CD4-positive, CD25-positive, alpha-beta regulatory T cell (primary cell): ENCODE measurements around the gene EDNRA. TPM values are rescaled to one million over a fixed set of nuclear protein-coding genes. Genes with fewer than 3 reads are reported as not detected.

Experiments used
- ATAC-seq, 2 donors: fragments of 150-1000 bp; cut with Tn5 transposase; one replicate each; pipeline ENCODE4 v1.10.0; 2021; ENCODE audit warnings: low read depth in 2 of 2, moderate number of reproducible peaks in 2 of 2, moderate library complexity in 1 of 2
- DNase-seq, 3 donors: peaks; one replicate each; pipeline versions ENCODE4 v3.0.0 to v3.0.0-alpha.2; 2012 to 2022; ENCODE audit warnings: mixed read lengths in 1 of 3
- H3K27ac ChIP-seq: one replicate; pipeline ENCODE4 v1.7.0; 2013; ENCODE audit warnings: mild to moderate bottlenecking, low read length; ENCODE audit not compliant: insufficient read depth, poor library complexity, severe bottlenecking
- H3K27me3 ChIP-seq: one replicate; pipeline ENCODE4 v1.7.0; 2013; ENCODE audit warnings: low read length; ENCODE audit not compliant: control insufficient read depth, insufficient read depth
- H3K36me3 ChIP-seq: one replicate; pipeline ENCODE4 v1.7.0; 2013; ENCODE audit warnings: mild to moderate bottlenecking, low read length, moderate library complexity; ENCODE audit not compliant: control insufficient read depth, insufficient read depth
- H3K4me1 ChIP-seq: 2 replicates; pipeline ENCODE4 v1.7.0; 2013; ENCODE audit warnings: mild to moderate bottlenecking, low read length; ENCODE audit not compliant: insufficient read depth, control insufficient read depth, poor library complexity, severe bottlenecking
- H3K4me3 ChIP-seq: one replicate; pipeline ENCODE4 v1.7.0; 2013; ENCODE audit warnings: low read depth, mild to moderate bottlenecking, low read length, moderate library complexity
- H3K9me3 ChIP-seq, 2 experiments: 1 replicate in 1 of 2; 2 replicates in 1 of 2; pipeline ENCODE4 v1.7.0; 2013; ENCODE audit warnings: low read length in 2 of 2, mild to moderate bottlenecking in 1 of 2, moderate library complexity in 1 of 2; ENCODE audit not compliant: control insufficient read depth in 2 of 2
- H3K27ac Mint-ChIP-seq, 3 donors: one replicate each; pipeline ENCODE4 v1.8.0; 2020 to 2022; ENCODE audit warnings: mild to moderate bottlenecking in 3 of 3, mixed read lengths in 3 of 3, moderate library complexity in 2 of 3
- H3K27me3 Mint-ChIP-seq: one replicate; pipeline ENCODE4 v1.8.0; 2022; ENCODE audit warnings: mild to moderate bottlenecking, mixed read lengths
- H3K36me3 Mint-ChIP-seq: one replicate; pipeline ENCODE4 v1.8.0; 2020; ENCODE audit warnings: mixed read lengths
- H3K4me1 Mint-ChIP-seq, 4 donors: one replicate each; pipeline ENCODE4 v1.8.0; 2020 to 2022; ENCODE audit warnings: mixed read lengths in 4 of 4, mild to moderate bottlenecking in 1 of 4
- H3K4me3 Mint-ChIP-seq, 4 donors: one replicate each; pipeline ENCODE4 v1.8.0; 2020 to 2022; ENCODE audit warnings: mild to moderate bottlenecking in 4 of 4, mixed read lengths in 4 of 4, moderate library complexity in 3 of 4
- H3K9me3 Mint-ChIP-seq, 7 donors: one replicate each; pipeline ENCODE4 v1.8.0; 2020 to 2022; ENCODE audit warnings: mixed read lengths in 7 of 7, mild to moderate bottlenecking in 3 of 7, moderate library complexity in 2 of 7
- polyA plus RNA-seq, 4 donors: library from polyadenylated mRNA; unstranded; fragments of 300-500 nt; fragmentation: Illumina TruSeq; gene quantifications; one replicate each; pipeline ENCODE4 v1.2.3, GENCODE V29; 2021
- total RNA-seq: library from RNA; stranded (reverse); gene quantifications from one replicate; pipeline ENCODE4 v1.2.3, GENCODE V29; 2022

The EDNRA gene
- total and polyA plus RNA-seq, 5 donors from 2014 or later: not detected

- no peaks in the 10 kb centered on the region for H3K4me1 ChIP-seq
- ATAC-seq: no peak
- Mint-ChIP-seq H3K4me3 (no peak overlapping the region), H3K9me3 (peaks cover 0 to 3% (median 0%) of the 10 kb centered on the region in 7 donors), H3K27me3 (peaks cover 30% of the 10 kb centered on the region), H3K36me3 (no peaks in the 10 kb centered on the region), H3K27ac (no peak overlapping the region), H3K4me1 (no peaks in the 10 kb centered on the region)
- DNase-seq: no peak
- no peak overlapping the region for H3K27ac ChIP-seq
- H3K36me3 ChIP-seq: no peaks in the 10 kb centered on the region
- peaks cover 6% of the 10 kb centered on the region for H3K27me3 ChIP-seq
- H3K9me3 ChIP-seq: no peaks in the 10 kb centered on the region
- no peak overlapping the region for H3K4me3 ChIP-seq
Observed at GRCh38 chr4:147543034-147543433, 62.1 kb downstream of the EDNRA start.

DNA sequence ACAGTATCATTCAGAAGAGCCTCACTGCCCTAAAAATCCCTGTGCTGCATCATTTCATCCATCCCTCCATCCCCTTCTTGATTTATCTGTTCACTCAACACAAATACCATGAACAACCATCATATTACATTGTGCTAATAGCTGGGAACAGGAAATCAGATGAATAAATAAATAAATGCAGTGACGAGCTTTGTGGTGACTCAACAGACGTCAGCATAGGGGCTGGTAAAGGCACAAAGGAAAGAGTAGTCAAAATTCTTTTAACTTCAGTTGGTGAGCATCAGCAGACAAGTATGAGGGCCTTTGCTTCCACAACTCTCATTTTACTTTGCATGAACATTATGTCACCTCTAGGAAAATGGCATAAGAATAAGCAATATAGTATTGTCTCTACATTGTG is 65.5 kb downstream of the EDNRA start:
- Mint-ChIP-seq H3K9me3 (peaks cover 0 to 4% (median 0%) of the 10 kb centered on the region in 7 donors), H3K27ac (no peak overlapping the region), H3K4me3 (no peak overlapping the region), H3K27me3 (peaks cover 27% of the 10 kb centered on the region), H3K4me1 (peaks cover 0 to 10% (median 4%) of the 10 kb centered on the region in 4 donors), H3K36me3 (no peaks in the 10 kb centered on the region)
- no peaks in the 10 kb centered on the region for H3K4me1 ChIP-seq
- no peak for ATAC-seq
- no peaks in the 10 kb centered on the region for H3K9me3 ChIP-seq
- H3K36me3 ChIP-seq: no peaks in the 10 kb centered on the region
- peaks cover 3% of the 10 kb centered on the region for H3K27me3 ChIP-seq
- H3K27ac ChIP-seq: no peak overlapping the region
- no peak for DNase-seq
- no peak overlapping the region for H3K4me3 ChIP-seq

DNA sequence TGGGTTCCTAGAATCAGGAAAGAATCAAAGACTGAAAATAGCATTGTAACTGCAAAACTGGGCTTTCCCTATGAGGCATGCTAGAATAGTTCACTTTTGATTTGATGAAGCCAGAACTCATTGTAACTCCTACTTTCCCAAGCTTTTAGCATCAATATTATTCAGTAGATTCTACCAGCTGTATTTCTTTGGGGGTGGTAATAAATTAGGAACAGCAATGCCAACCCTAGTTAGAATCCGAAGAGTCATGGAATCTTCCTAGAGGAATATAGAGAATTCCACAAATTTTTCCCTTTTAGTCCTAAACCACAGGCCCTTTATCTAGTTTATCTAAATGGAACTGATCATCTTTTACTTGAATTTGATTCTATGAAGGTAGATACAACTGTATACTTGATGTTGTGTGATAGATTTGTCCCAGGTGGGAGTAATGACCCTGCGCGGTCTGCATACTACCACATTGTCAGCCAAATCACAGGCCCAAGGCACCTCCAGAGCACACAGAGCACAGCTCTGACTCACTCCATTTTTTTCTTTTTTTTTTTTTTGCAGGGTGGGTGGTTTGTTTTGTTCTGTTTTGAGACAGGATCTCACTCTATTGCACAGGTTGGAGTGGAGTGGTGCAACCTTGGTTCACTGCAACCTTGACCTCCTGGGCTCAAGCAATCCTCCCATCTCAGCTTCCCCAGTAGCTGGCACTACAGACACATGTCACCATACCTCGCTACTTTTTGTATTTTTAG is 66.6 kb downstream of the EDNRA start:
- Mint-ChIP-seq H3K36me3 (peaks cover 5% of the 10 kb centered on the region), H3K9me3 (peaks cover 0 to 9% (median 0%) of the 10 kb centered on the region in 7 donors), H3K27me3 (peaks cover 24% of the 10 kb centered on the region), H3K4me3 (no peak overlapping the region), H3K4me1 (peaks cover 0 to 10% (median 4%) of the 10 kb centered on the region in 4 donors), H3K27ac (no peak overlapping the region)
- DNase-seq: no peak
- Histone ChIP-seq H3K4me3 (no peak overlapping the region), H3K27ac (no peak overlapping the region), H3K4me1 (no peaks in the 10 kb centered on the region), H3K27me3 (peaks cover 3% of the 10 kb centered on the region), H3K9me3 (no peaks in the 10 kb centered on the region), H3K36me3 (no peaks in the 10 kb centered on the region)
- ATAC-seq: no peak

GRCh38 chr4:147548256-147548655 is 67.4 kb downstream of the EDNRA start:
- no peak overlapping the region for H3K4me3 Mint-ChIP-seq
- Histone ChIP-seq H3K9me3 (peaks cover 0 to 3% of the 10 kb centered on the region in 2 experiments), H3K4me3 (no peak overlapping the region), H3K36me3 (no peaks in the 10 kb centered on the region), H3K27ac (no peak overlapping the region), H3K4me1 (no peaks in the 10 kb centered on the region), H3K27me3 (peaks cover 3% of the 10 kb centered on the region)
- no peak for ATAC-seq
- H3K27me3 Mint-ChIP-seq: peaks cover 24% of the 10 kb centered on the region
- no peak overlapping the region for H3K27ac Mint-ChIP-seq
- peaks cover 0 to 10% (median 4%) of the 10 kb centered on the region in 4 donors for H3K4me1 Mint-ChIP-seq
- peaks cover 5% of the 10 kb centered on the region for H3K36me3 Mint-ChIP-seq
- peaks cover 0 to 9% (median 0%) of the 10 kb centered on the region in 7 donors for H3K9me3 Mint-ChIP-seq
- DNase-seq: no peak

DNA sequence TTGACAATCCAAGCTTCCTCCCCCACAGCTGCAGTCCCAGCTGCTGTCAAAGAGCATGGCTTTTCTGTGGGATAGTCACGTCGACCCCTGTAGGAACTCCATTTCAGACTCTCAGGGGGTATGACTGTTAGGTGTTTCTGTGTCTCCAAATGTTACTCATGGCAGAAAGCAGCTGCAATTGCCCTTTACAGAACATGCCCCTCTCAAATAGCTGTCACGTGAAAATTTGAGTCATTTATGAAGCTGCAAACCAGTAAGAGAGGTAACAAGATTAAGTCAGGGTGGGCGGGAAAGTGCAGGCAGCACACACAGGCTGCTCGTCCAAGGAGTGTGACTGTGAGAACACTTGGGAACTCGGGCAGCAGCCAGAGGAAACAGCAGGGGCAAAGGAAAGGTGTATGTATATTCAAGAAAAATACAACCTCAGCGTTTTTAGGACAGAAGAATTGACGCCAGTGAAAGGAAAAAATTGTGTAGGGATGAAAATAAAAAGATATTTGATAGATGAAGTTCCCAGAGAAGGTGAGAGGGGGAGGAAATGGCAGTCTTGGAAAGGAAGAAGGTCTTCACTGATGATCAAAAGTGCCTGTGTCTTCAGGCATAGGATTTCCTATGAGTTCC is 69.8 kb downstream of the EDNRA start:
- Histone ChIP-seq H3K4me3 (peak overlapping the region; percentile 42), H3K27ac (no peak overlapping the region), H3K27me3 (peaks cover 2% of the 10 kb centered on the region), H3K4me1 (no peaks in the 10 kb centered on the region), H3K9me3 (peaks cover 0 to 3% of the 10 kb centered on the region in 2 experiments), H3K36me3 (no peaks in the 10 kb centered on the region)
- Mint-ChIP-seq H3K9me3 (peaks cover 0 to 10% (median 2%) of the 10 kb centered on the region in 7 donors), H3K27me3 (peaks cover 14% of the 10 kb centered on the region), H3K36me3 (peaks cover 5% of the 10 kb centered on the region), H3K4me3 (no peak overlapping the region), H3K27ac (no peak overlapping the region), H3K4me1 (peaks cover 0 to 10% (median 4%) of the 10 kb centered on the region in 4 donors)
- DNase-seq: peak in 1 of 3 donors; percentile 3
- ATAC-seq: no peak

DNA sequence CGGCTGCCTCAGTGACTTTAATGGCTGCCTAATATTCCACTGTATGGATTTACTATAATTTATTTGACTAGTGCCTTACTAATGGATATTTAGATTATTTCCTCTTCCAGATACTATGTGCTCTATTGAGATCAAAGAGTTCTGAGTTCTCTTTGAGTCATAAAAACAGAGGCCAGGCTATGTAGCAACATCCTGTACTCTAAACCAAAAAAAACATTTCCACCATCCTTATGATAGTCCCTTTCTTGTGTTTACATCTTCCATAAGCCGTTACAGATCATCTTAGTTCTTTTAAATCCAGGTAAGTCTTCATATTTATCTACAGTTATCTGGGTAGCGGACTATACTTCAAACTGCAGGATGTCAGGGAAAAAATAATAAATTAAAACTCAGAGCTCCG is 79.7 kb downstream of the EDNRA start:
- no peak for DNase-seq
- H3K27ac ChIP-seq: no peak overlapping the region
- H3K9me3 Mint-ChIP-seq: peaks cover 0 to 2% (median 0%) of the 10 kb centered on the region in 7 donors
- H3K36me3 Mint-ChIP-seq: no peaks in the 10 kb centered on the region
- H3K27me3 Mint-ChIP-seq: peaks cover 9% of the 10 kb centered on the region
- no peaks in the 10 kb centered on the region for H3K36me3 ChIP-seq
- H3K4me1 ChIP-seq: no peaks in the 10 kb centered on the region
- ATAC-seq: no peak
- H3K4me1 Mint-ChIP-seq: no peaks in the 10 kb centered on the region
- H3K4me3 ChIP-seq: no peak overlapping the region
- H3K9me3 ChIP-seq: peaks cover 0 to 2% of the 10 kb centered on the region in 2 experiments
- no peaks in the 10 kb centered on the region for H3K27me3 ChIP-seq
- H3K27ac Mint-ChIP-seq: no peak overlapping the region
- no peak overlapping the region for H3K4me3 Mint-ChIP-seq

GRCh38 chr4:147566762-147567161 is 85.9 kb downstream of the EDNRA start:
- Histone ChIP-seq H3K4me1 (no peaks in the 10 kb centered on the region), H3K4me3 (no peak overlapping the region), H3K27ac (no peak overlapping the region), H3K36me3 (no peaks in the 10 kb centered on the region), H3K9me3 (peaks cover 0 to 2% of the 10 kb centered on the region in 2 experiments), H3K27me3 (peaks cover 2% of the 10 kb centered on the region)
- no peak for DNase-seq
- H3K27ac Mint-ChIP-seq: no peak overlapping the region
- no peak for ATAC-seq
- H3K36me3 Mint-ChIP-seq: no peaks in the 10 kb centered on the region
- H3K27me3 Mint-ChIP-seq: peaks cover 11% of the 10 kb centered on the region
- no peak overlapping the region for H3K4me3 Mint-ChIP-seq
- H3K9me3 Mint-ChIP-seq: peaks cover 0 to 2% (median 0%) of the 10 kb centered on the region in 7 donors
- H3K4me1 Mint-ChIP-seq: no peaks in the 10 kb centered on the region
